Skeletal muscle satellite cell (primary cell): ENCODE measurements around the gene LGALS4.
"Not testable (repeated sequence)": the region's sequence is repeated elsewhere in the genome, so short reads cannot be mapped to it uniquely, and the experiment has no call there.

ENCODE experiments used
- H3K27me3 ChIP-seq: 2 replicates; pipeline ENCODE4 v1.7.0; 2013; ENCODE audit warnings: low read length; ENCODE audit not compliant: control insufficient read depth, insufficient read depth
- H3K36me3 ChIP-seq: 2 replicates; pipeline ENCODE4 v1.7.0; 2013; ENCODE audit warnings: mild to moderate bottlenecking, control low read depth, low read length; ENCODE audit not compliant: insufficient read depth
- H3K4me1 ChIP-seq: 2 replicates; pipeline ENCODE4 v1.7.0; 2013; ENCODE audit warnings: low read length; ENCODE audit not compliant: control insufficient read depth, insufficient read depth
- H3K4me2 ChIP-seq: 2 replicates; pipeline ENCODE4 v1.7.0; 2013; ENCODE audit warnings: mild to moderate bottlenecking, low read length
- H3K4me3 ChIP-seq: 2 replicates; pipeline ENCODE4 v1.7.0; 2013; ENCODE audit warnings: low read length
- H3K9ac ChIP-seq: 2 replicates; pipeline ENCODE4 v1.7.0; 2013; ENCODE audit warnings: mild to moderate bottlenecking, low read depth, low read length, moderate library complexity
- H3K9me3 ChIP-seq: replicated peaks from 2 replicates; pipeline ENCODE4 v1.7.0; 2013; ENCODE audit warnings: mild to moderate bottlenecking, control low read depth, low read length

LGALS4 gene

DNA sequence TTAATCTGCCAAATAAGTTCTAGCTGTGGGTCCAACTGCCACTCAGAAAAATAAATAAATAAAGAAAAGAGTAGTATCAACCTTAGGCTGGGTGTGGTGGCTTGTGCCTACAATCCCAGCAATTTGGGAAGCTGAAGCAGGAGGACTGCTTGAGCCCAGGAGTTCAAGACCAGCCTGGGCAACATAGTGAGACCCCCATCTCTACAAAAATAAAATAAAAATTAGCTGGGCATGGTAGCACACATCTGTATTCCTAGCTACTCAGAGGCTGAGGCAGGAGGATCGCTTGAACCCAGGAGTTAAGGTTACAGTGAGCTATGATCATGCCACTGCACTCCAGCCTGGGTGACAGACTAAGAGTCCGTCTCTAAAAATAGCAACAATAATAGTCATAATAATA, 1.2 kb upstream of the LGALS4 start:
- H3K27me3 ChIP-seq, result not testable (repeated sequence)

DNA sequence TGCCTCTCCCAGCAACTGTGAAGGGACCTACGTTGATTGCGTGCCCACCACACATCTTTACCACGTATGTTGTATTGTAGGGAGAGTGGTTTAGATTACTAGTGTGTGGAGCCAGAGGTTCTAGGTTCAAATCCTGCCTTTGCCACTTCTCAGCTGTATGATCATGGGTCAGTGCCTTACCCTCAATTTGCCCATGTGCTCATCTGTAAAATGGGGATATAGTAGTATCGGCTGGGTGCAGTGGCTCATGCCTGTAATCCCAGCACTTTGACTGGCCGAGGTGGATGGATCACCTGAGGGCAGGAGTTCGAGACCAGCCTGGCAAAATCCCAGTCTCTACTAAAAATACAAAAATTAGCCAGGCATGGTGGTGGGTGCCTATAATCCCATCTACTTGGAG, 578 bp upstream of the LGALS4 start:
- Histone ChIP-seq H3K4me1 (no peaks in the 10 kb centered on the region), H3K4me2 (no peak overlapping the region), H3K9ac (no peak overlapping the region), H3K9me3 (no peaks in the 10 kb centered on the region), H3K4me3 (no peak overlapping the region), H3K36me3 (peaks cover 6% of the 10 kb centered on the region), H3K27me3 (no peaks in the 10 kb centered on the region)

More for the DNA sequence above, 1.2 kb upstream of the LGALS4 start:
- H3K4me3 ChIP-seq, H3K4me2 ChIP-seq, H3K36me3 ChIP-seq, H3K9ac ChIP-seq, H3K9me3 ChIP-seq, H3K4me1 ChIP-seq: not testable (repeated sequence)

DNA sequence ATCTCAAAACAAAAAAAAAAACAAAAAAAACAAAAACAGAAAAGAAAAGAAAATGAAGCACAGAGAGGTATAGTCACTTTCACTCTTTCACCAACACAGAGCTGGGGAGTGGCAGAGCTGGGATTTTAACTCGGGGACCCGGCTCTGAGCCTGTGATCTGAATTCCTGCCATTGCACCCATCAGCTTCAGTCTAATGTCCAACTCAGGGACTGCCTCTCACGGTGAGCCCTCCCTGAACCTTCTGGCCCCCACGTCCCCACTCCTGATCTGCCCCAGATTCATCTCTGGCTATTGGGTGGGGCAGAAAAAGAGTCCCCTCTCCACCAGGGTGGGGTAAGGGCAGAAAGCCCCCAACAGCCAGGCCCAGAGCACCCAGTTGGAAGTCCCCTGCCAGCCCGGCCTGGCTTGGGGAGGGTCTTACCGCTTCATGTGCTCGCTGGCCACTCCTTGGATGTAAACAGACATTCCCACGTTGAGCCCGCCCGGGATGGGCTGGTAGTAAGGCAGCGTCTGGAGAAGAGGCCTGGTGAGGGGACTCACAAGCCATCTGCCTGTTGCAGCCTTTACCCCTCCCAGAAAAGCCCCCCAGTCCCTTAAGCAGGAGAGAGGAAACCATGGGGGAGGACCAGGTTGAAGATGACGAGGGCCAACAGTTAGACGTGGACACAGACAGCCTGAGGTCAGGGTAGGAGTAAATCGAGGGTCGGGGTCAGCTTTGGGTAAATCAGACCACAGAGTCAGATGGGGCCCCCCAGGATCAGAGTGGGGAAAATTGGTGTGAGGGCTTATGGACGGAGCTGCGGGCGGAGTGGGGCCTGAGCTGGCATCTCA, 520 bp downstream of the LGALS4 start:
- no peak overlapping the region for H3K4me3 ChIP-seq
- H3K9ac ChIP-seq, result no peak overlapping the region

DNA sequence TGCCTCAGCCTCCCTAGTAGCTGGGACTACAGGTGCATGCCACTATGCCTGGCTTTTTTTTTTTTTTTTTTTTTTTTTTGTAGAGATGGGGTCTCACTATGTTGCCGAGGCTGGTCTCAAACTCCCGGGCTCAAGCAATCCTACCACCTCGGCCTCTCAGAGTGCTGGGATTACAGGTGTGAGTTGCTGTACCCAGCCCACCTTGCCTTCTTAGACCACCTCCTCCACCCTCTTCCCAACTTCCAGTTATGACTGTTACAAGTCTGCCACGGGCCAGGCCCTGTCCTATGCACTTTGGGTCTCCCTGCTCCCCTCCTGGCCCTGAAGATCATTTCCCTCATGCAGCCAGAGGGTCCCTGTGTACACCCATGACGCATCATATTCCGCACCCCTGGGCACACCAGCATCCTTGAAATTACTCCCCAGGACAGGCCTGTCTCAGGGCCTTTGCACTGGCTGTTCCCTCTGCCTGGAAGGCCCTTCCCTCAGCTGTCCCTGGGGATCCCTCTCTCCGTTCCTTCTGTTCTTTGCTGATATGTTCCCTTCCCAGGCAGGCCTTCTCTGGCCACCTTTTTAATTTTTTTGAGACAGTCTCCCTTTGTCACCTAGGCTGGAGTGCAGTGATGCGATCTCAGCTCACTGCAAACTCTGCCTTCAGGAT, 3.0 kb downstream of the LGALS4 start:
- Histone ChIP-seq H3K27me3 (no peaks in the 10 kb centered on the region), H3K4me2 (no peak overlapping the region), H3K4me3 (no peak overlapping the region), H3K4me1 (no peaks in the 10 kb centered on the region), H3K9ac (no peak overlapping the region), H3K36me3 (no peaks in the 10 kb centered on the region), H3K9me3 (no peaks in the 10 kb centered on the region)

More for the DNA sequence above, 520 bp downstream of the LGALS4 start:
- no peak overlapping the region for H3K4me2 ChIP-seq
- H3K27me3 ChIP-seq, result no peaks in the 10 kb centered on the region
- H3K4me1 ChIP-seq, result no peaks in the 10 kb centered on the region
- peaks cover 6% of the 10 kb centered on the region for H3K36me3 ChIP-seq
- H3K9me3 ChIP-seq, result no peaks in the 10 kb centered on the region

DNA sequence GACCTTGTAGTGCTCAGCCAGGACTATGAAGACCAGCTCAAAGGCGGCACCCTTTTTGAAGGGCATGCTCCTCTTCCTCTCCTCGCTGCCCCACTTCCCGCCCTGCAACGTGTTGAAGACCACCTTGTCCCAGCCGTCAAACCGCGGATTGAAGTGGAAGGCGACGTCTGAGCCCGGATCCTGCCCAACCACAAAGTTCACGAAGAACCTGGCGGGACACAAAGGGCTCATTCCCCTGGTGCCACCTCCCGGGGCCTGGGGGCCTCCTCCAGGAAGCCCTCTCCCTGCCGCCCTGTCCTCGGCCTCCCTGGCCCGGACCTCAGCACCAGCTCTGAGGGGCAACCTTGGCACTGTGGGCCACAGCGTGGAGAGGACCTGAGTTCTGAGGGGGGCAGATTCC, 4.0 kb downstream of the LGALS4 start:
- Histone ChIP-seq H3K36me3 (no peaks in the 10 kb centered on the region), H3K27me3 (no peaks in the 10 kb centered on the region), H3K4me2 (no peak overlapping the region), H3K9ac (no peak overlapping the region), H3K4me1 (no peaks in the 10 kb centered on the region), H3K4me3 (no peak overlapping the region), H3K9me3 (no peaks in the 10 kb centered on the region)

DNA sequence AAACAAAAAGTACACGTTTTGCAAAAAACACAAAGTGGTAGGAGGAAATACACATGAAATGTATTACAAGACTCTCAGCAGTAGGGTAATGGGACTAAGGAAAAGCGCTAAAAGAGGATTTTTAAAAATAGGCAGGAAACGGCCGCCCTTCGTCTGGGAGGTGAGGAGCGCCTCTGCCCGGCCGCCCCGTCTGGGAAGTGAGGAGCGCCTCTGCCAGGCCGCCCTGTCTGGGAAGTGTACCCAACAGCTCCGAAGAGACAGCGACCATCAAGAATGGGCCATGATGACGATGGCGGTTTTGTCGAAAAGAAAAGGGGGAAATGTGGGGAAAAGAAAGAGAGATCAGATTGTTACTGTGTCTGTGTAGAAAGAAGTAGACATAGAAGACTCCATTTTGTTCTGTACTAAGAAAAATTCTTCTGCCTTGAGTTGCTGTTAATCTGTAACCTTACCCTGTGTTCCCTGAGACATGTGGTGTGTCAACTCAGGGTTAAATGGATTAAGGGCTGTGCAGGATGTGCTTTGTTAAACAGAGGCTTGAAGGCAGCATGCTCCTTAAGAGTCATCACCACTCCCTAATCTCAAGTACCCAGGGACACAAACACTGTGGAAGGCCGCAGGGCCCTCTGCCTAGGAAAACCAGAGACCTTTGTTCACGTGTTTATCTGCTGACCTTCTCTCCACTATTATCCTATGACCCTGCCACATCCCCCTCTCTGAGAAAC, 5.2 kb downstream of the LGALS4 start:
- H3K9me3 ChIP-seq, H3K4me3 ChIP-seq, H3K36me3 ChIP-seq, H3K4me1 ChIP-seq, H3K27me3 ChIP-seq, H3K9ac ChIP-seq, H3K4me2 ChIP-seq: not testable (repeated sequence)

DNA sequence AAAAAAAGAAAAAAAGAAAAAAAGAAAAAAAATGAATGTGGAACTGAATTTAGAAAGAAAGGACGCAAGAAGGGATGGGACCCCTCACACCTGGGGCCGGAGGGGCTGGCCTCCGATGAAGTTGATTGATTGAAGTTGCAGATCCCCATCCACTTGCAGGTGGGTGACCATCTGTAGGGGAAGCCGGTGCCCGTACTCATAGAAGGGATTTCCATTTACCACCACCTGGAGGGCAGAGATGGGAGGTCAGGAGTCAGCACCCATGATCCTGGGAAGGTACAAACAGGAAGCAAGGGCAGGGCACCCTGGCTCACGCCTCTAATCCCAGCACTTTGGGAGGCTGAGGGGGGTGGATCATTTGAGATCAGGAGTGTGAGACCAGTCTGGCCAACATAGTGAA, 6.4 kb downstream of the LGALS4 start:
- H3K9ac ChIP-seq, result no peak overlapping the region
- H3K36me3 ChIP-seq, result no peaks in the 10 kb centered on the region
- H3K4me3 ChIP-seq, result no peak overlapping the region
- no peak overlapping the region for H3K4me2 ChIP-seq
- no peaks in the 10 kb centered on the region for H3K4me1 ChIP-seq
- H3K27me3 ChIP-seq, result peaks cover 8% of the 10 kb centered on the region
- H3K9me3 ChIP-seq, result no peaks in the 10 kb centered on the region

DNA sequence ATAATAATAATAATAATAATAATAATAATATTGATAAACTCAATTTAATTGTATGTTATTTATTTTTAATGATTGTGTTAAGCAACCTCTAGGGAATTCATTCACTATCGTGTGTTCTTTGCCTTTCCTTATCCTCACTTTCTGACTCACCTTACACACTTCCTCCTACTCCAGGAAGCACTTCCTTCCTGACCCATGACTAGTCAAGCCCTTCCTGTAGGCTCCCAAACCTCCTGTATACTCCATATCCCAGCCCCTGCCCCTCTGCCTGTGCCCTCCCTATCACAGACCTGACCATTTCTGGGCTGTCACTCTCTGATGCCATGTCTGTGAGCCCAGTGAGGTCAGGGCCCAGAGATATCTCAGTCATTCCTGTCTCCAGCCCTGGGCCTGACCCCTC, 7.6 kb downstream of the LGALS4 start:
- Histone ChIP-seq H3K9me3 (no peaks in the 10 kb centered on the region), H3K27me3 (peaks cover 17% of the 10 kb centered on the region), H3K4me3 (no peak overlapping the region), H3K4me1 (no peaks in the 10 kb centered on the region), H3K9ac (no peak overlapping the region), H3K4me2 (no peak overlapping the region), H3K36me3 (no peaks in the 10 kb centered on the region)

DNA sequence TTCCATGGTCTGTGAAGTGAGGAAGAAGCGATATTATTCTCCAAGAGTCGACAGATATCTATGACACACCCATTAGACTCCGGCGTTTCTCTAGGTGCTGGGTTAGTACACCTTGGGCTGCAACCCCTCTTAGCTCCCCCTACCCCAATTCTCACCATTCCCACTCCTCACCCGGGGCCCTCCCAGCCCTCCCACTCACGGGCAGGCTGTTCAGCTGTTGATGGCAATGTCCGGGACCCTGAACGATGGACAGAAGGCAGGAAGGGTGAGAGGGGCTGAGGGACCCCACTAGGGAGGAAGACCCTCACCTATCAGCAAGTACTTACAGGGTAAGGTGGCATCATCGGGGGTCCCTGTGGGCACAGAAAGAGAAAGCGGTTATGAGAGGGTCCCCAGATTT, 9.2 kb downstream of the LGALS4 start:
- H3K9me3 ChIP-seq, result no peaks in the 10 kb centered on the region

DNA sequence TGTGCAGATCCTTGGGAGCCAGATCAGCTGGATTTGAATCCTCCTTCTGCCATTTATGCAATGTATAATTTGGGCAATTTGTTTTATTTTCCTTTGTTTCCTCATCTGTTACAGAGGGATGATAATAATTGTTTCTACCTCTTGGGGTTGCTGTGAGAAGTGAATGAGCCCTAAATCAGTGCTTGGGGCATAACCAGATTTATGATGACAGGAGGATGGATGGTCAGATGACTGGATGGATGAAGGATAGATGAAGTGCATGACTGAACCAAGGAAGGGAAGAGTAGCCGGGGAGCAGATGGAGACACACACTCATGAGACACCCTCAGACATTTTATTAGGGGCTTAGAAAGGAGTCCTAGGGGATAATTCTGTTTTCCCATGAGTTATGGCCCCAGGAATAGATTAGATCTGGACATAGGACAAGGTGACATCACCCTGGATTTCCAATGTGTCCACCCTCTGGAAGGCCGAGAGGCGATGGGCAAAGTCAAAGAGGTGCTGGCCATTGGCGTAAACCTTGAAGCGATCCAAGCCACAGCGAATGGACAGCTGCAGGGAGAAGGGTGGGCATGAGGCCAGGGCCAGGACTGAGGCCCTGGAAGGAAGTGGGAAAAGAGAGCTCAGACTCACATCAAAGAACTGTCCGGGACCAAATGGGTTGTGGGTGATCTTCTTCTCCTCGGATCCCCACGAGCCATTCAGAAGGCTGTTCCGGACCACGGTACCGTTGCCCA, 11.2 kb downstream of the LGALS4 start:
- Histone ChIP-seq H3K4me1 (no peaks in the 10 kb centered on the region), H3K4me2 (no peak overlapping the region), H3K27me3 (peaks cover 21% of the 10 kb centered on the region), H3K36me3 (no peaks in the 10 kb centered on the region), H3K9me3 (no peaks in the 10 kb centered on the region), H3K4me3 (no peak overlapping the region), H3K9ac (no peak overlapping the region)

More for the DNA sequence above, 9.2 kb downstream of the LGALS4 start:
- Histone ChIP-seq H3K36me3 (no peaks in the 10 kb centered on the region), H3K9ac (no peak overlapping the region), H3K27me3 (peaks cover 21% of the 10 kb centered on the region), H3K4me1 (no peaks in the 10 kb centered on the region), H3K4me2 (no peak overlapping the region), H3K4me3 (no peak overlapping the region)
